Heart right ventricle (tissue), 16 donors: ENCODE data around the gene ACTG2. TPM values are rescaled to one million over a fixed set of nuclear protein-coding genes. Genes with fewer than 3 reads are reported as not detected.
"Not testable (repeated sequence)": the region's sequence is repeated elsewhere in the genome, so short reads cannot be mapped to it uniquely, and the experiment has no call there.

ENCODE experiments used
- ATAC-seq, 8 donors: fragments of 200-7000 bp; cut with Tn5 transposase; one replicate each; pipeline ENCODE4 v1.9.1; 2020; ENCODE audit warnings: mild to moderate bottlenecking in 8 of 8, moderate library complexity in 8 of 8, moderate number of reproducible peaks in 1 of 8
- DNase-seq, 2 donors: peaks; one replicate each; pipeline ENCODE4 v3.0.0-alpha.2; 2020
- H3K27ac ChIP-seq, 10 donors: fragments of 200-600 bp; sonication (generic) in 2 of 10; one replicate each; pipeline versions ENCODE4 v1.5.0 to v1.8.0; 2020 to 2022; ENCODE audit warnings: mild to moderate bottlenecking in 3 of 10
- H3K27me3 ChIP-seq, 7 donors: fragments of 200-600 bp; one replicate each; pipeline ENCODE4 v1.8.0; 2021 to 2022; ENCODE audit warnings: mild to moderate bottlenecking in 2 of 7
- H3K36me3 ChIP-seq, 9 donors: fragments of 200-600 bp; sonication (generic) in 1 of 9; one replicate each; pipeline versions ENCODE4 v1.5.0 to v1.8.0; 2020 to 2022; ENCODE audit warnings: mild to moderate bottlenecking in 2 of 9
- H3K4me1 ChIP-seq, 9 donors: fragments of 200-600 bp; sonication (generic) in 1 of 9; one replicate each; pipeline versions ENCODE4 v1.5.0 to v1.8.0; 2020 to 2022; ENCODE audit warnings: mild to moderate bottlenecking in 4 of 9
- H3K4me3 ChIP-seq, 10 donors: fragments of 200-600 bp; sonication (generic) in 2 of 10; one replicate each; pipeline versions ENCODE4 v1.5.0 to v1.8.0; 2020 to 2022; ENCODE audit warnings: mild to moderate bottlenecking in 7 of 10, moderate library complexity in 2 of 10
- H3K9me3 ChIP-seq, 11 donors: fragments of 200-600 bp in 10 of 11; sonication (generic) in 2 of 11; one replicate each; pipeline versions ENCODE4 v1.5.0 to v1.8.0; 2013 to 2022; ENCODE audit warnings: mild to moderate bottlenecking in 2 of 11, control low read depth in 1 of 11, moderate library complexity in 1 of 11
- CTCF ChIP-seq, 9 donors: fragments of 200-600 bp; sonication (generic) in 2 of 9; IDR thresholded peaks; one replicate each; pipeline versions ENCODE4 v1.5.0 to v1.8.0; 2021 to 2022; ENCODE audit warnings: antibody characterized with exemption in 9 of 9, mild to moderate bottlenecking in 5 of 9, moderate library complexity in 1 of 9
- WGBS, 2 donors: extraction: QIAGEN DNeasy Blood & Tissue Kit; methylation state at CpG; one replicate each; pipeline ENCODE4 v1.1.7; 2013; ENCODE audit warnings: inconsistent platforms in 1 of 2; 5-methylcytosine and 5-hydroxymethylcytosine counted together
- intact Hi-C, 10 donors: fragments of 100-400 bp; cut with DNase I; formaldehyde crosslinking; loops; one replicate each; pipeline versions ENCODE4 v1.11.1 to v1.14.2; 2022
- polyA plus RNA-seq, 2 donors: library from polyadenylated mRNA; stranded (reverse); fragments of 200-250 nt; gene quantifications; one replicate each; pipeline ENCODE4 v1.2.3, GENCODE V29; 2013
- total RNA-seq, 10 donors: library from RNA; stranded (reverse); fragmentation: NEBNext Ultra II Directional in 3 of 10; extraction: Animal tissue kit (Norgen Biotek cat#: 25700) in 3 of 10; gene quantifications; one replicate each; pipeline versions ENCODE4 v1.2.1 to v1.2.4, GENCODE V29; 2021 to 2023
- donor health status: Arrhythmogenic right ventricular cardiomyopathy.
- donor health status: ischemic (EF 13 %, LVEDD 7.1; RV severe dilation, severe dysfunction).
- donor health status: healthy with polysubstance abuse.
- donor health status: DM: no; HTN: yes; CAD: no.
- donor health status: DM: no; HTN: no; CAD: no.
- donor health status: ischemic (EF 25% LVEDD 6.9; RV normal size, moderate dysfunction).
- donor health status: ischemic (EF 25% LVEDD 5.7; RV mildly dilated, moderate dysfunction).
- donor health status: healthy.
- donor health status: DM: yes; HTN: yes; CAD: no.
- donor health status: Ischemic cardiomyopathy.
- donor health status: ischemic (EF 35%, LVEDD 5.7; RV mildly dilated, moderate dysfunction).
- donor health status: nonischemic (EF 11% LVEDD 7.7; RV severe dilation, severe dysfunction).
- donor health status: DM: yes; HTN: yes; CAD: no.
- donor health status: PGD.
- donor health status: ischemic (EF 29% LVEDD 5.4; RV normal size, mild dysfunction).
- donor health status: nonischemic (EF 23%, LVEDD 6.1; RV moderate dilation, normal function).

Gene ACTG2
- total and polyA plus RNA-seq, 12 donors = 0.52 to 44.1 (median 2.0) TPM

GRCh38 chr2:73903313-73903712, 10.5 kb downstream of the ACTG2 start:
- Histone ChIP-seq H3K36me3 (no peaks in the 10 kb centered on the region), H3K27ac (no peak overlapping the region), H3K27me3 (peaks cover 0 to 13% (median 0%) of the 10 kb centered on the region in 7 donors), H3K9me3 (no peaks in the 10 kb centered on the region), H3K4me3 (no peak overlapping the region), H3K4me1 (peaks cover 0 to 13% (median 0%) of the 10 kb centered on the region in 9 donors)
- DNase-seq (no peak), ATAC-seq (no peak)
- 87 to 89% methylated on average over 4 of the region's 4 CpGs for WGBS, 2 donors
- TF ChIP-seq CTCF (IDR thresholded peaks at IDR 0.05) = no peak
- intact Hi-C loops = no loop called here

DNA sequence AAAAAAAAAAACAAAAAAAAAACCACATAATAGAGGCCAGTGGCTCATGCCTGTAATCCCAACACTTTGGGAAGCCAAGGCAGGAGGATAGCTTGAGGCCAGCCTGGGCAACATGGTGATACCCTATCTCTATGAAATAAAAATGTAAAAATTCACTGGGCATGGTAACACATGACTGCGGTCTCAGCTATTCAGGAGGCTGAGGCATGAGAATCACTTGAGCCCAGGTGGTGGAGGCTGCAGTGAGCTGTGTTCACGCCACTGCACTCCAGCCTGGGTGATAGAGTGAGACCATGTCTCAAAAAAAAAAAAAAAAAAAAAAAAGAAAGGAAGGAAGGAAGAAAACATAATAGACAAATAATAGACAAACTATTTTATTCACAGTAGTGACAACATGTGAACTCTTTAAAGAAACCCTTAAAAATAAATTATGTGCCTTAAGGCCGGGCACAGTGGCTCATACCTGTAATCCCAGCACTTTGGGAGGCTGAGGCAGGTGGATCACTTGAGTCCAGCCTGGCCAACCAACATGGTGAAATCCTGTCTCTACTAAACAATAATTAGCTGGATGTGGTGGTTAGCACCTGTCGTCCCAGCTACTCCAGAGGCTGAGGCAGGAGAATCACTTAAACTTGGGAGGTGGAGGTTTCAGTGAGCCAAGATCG, 11.3 kb downstream of the ACTG2 start:
- intact Hi-C loops, H3K4me3 ChIP-seq, H3K27ac ChIP-seq, DNase-seq, ATAC-seq, H3K36me3 ChIP-seq, H3K9me3 ChIP-seq: not testable (repeated sequence)
- H3K4me1 ChIP-seq = peaks cover 0 to 13% (median 0%) of the 10 kb centered on the region in 9 donors
- 94 to 95% methylated on average over 5 of the region's 5 CpGs for WGBS, 2 donors
- H3K27me3 ChIP-seq = peaks cover 0 to 13% (median 0%) of the 10 kb centered on the region in 7 donors

DNA sequence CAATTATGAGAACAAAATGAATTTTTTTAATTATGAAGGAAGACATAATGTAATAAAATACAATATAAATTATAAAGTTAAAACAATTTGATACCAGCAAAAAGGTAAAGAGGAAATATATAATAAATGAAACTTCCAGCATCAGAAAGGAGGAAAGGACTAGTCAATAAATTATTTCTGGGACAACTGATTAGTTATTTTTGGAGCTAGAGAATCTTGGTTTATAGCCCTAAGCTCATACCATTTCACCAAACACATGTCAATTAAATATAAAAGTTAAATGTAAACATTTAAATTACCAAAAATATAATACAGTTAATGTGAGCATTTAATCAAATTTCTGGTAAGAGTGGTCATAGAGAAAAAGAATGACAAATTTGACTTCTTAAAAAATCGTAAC, 12.1 kb downstream of the ACTG2 start:
- WGBS, 2 donors = 87 to 92% methylated on average over 1 of the region's 1 CpG
- TF ChIP-seq CTCF (IDR thresholded peaks at IDR 0.05) = no peak
- H3K9me3 ChIP-seq = no peaks in the 10 kb centered on the region
- H3K4me3 ChIP-seq = no peak overlapping the region
- no peak for DNase-seq
- intact Hi-C loops = no loop called here
- H3K4me1 ChIP-seq = peaks cover 0 to 13% (median 0%) of the 10 kb centered on the region in 9 donors
- no peaks in the 10 kb centered on the region for H3K36me3 ChIP-seq
- no peak for ATAC-seq
- no peak overlapping the region for H3K27ac ChIP-seq
- H3K27me3 ChIP-seq = peaks cover 0 to 13% (median 0%) of the 10 kb centered on the region in 7 donors

DNA sequence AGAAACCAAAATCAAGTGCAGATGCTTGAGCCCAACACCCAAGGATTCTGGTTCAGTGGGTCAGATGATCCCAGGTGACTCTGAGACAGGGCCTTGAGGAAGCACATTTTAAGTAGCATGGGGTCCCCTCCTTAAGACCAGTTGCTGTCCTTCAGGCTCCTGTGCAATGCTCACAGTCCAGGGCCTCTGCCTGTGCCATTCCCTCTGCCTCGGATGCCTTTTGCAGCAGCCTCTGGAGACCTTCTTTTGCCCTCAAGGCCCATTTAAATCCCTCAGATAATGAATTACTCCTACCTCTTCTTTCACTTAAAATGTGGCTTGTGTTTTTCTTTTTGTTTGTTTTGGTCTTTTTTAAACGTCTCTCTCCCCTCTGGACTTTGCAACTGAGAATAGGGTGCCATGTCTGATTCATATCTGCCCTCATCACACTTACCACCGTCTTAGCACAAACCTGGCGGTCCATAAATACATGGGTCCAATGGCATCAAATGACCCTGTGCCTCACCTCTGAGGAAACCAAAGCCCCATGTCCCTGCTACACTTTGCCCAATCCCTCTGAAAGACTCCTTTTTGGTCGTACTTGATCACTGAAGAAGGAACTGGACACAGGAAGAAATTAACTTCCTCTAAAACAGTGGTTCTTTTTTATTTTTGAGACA, 14.2 kb downstream of the ACTG2 start:
- H3K27ac ChIP-seq = no peak overlapping the region
- intact Hi-C loops = no loop called here

More for the DNA sequence above, 14.2 kb downstream of the ACTG2 start:
- no peak overlapping the region for H3K4me3 ChIP-seq
- WGBS, 2 donors = 77 to 80% methylated on average over 5 of the region's 5 CpGs
- no peaks in the 10 kb centered on the region for H3K9me3 ChIP-seq
- no peak for TF ChIP-seq CTCF (IDR thresholded peaks at IDR 0.05)
- no peaks in the 10 kb centered on the region for H3K36me3 ChIP-seq
- DNase-seq (no peak), ATAC-seq (no peak)
- H3K27me3 ChIP-seq = peaks cover 0 to 13% (median 0%) of the 10 kb centered on the region in 7 donors
- H3K4me1 ChIP-seq = peaks cover 0 to 13% (median 0%) of the 10 kb centered on the region in 9 donors
